K562 (cell line): ENCODE data around the gene PRKG1. TPM values are rescaled to one million over a fixed set of nuclear protein-coding genes. Genes with fewer than 3 reads are reported as not detected.

Experiments
- ATAC-seq: fragments of 200-7000 bp; cut with Tn5 transposase; 3 replicates; pipeline ENCODE4 v1.9.1; 2020; ENCODE audit warnings: moderate library complexity
- BruUV-seq: library from RNA; stranded (reverse); fragments of 400-500 nt; replicated peaks from 2 replicates; lab custom pipeline; 2021; lab: Mats Ljungman, UMichigan
- CTCF ChIA-PET: fragments of 300-600 bp; formaldehyde crosslinking; extraction: SDS; loops from one replicate; lab custom pipeline; 2021; ENCODE audit warnings: low intra/inter-chr PET ratio; lab: Yijun Ruan, JAX
- POLR2A ChIA-PET: fragments of 300-600, 350-650 bp; sonication (Branson Sonifier 250); formaldehyde crosslinking; extraction: SDS; loops from one replicate; lab custom pipeline; 2021; ENCODE audit warnings: antibody characterized with exemption, inconsistent platforms; lab: Yijun Ruan, JAX
- DNase-seq, 4 experiments: peaks; one replicate each; pipeline versions ENCODE4 v3.0.0 to v3.0.0-alpha.2; 2011 to 2018; ENCODE audit warnings: low spot score in 3 of 4, mixed read lengths in 3 of 4; ENCODE audit errors: extremely low read depth in 1 of 4
- FAIRE-seq: peaks from 2 replicates; lab custom pipeline; 2011; peaks lifted over from hg19 to GRCh38; lab: Jason Lieb, UNC
- H2AFZ ChIP-seq: 2 replicates; pipeline ENCODE4 v1.6.0; 2011; ENCODE audit warnings: low read depth, low read length, control low read depth, inconsistent platforms
- H3K27ac ChIP-seq: fragments of 200-600 bp; 3 replicates; pipeline ENCODE4 v1.8.0; 2011; ENCODE audit warnings: low read depth, mild to moderate bottlenecking, control low read depth, inconsistent platforms, low read length, moderate library complexity, mixed read lengths; ENCODE audit errors: extremely low read depth
- H3K27me3 ChIP-seq, 2 experiments: fragments of 300-600 bp in 1 of 2; 2 replicates in 1 of 2; 3 replicates in 1 of 2; pipeline versions ENCODE4 v1.6.0 to v1.8.0; 2011; ENCODE audit warnings: inconsistent platforms in 2 of 2, low read length in 2 of 2, mild to moderate bottlenecking in 1 of 2, mixed read lengths in 1 of 2, moderate library complexity in 1 of 2; ENCODE audit not compliant: control insufficient read depth in 2 of 2, insufficient read depth in 2 of 2
- H3K36me3 ChIP-seq: fragments of 300-600 bp; 3 replicates; pipeline ENCODE4 v1.8.0; 2011; ENCODE audit warnings: mild to moderate bottlenecking, low read length, inconsistent platforms; ENCODE audit not compliant: control insufficient read depth, insufficient read depth
- H3K4me1 ChIP-seq, 2 experiments: fragments of 200-600 bp in 1 of 2; replicated peaks in 1 of 2; 2 replicates in 1 of 2; 3 replicates in 1 of 2; pipeline versions ENCODE4 v1.5.1 to v1.8.0; 2011; ENCODE audit warnings: inconsistent platforms in 2 of 2, low read length in 2 of 2, mild to moderate bottlenecking in 1 of 2, mixed read lengths in 1 of 2, moderate library complexity in 1 of 2; ENCODE audit not compliant: control insufficient read depth in 2 of 2, insufficient read depth in 2 of 2
- H3K4me2 ChIP-seq: 2 replicates; pipeline ENCODE4 v1.6.1; 2011; ENCODE audit warnings: low read length, control low read depth, inconsistent platforms, mixed read lengths; ENCODE audit not compliant: insufficient read depth
- H3K4me3 ChIP-seq: fragments of 200-600 bp; sonication (generic), shearing (Covaris generic); 2 replicates; pipeline ENCODE4 v1.5.1; 2016; ENCODE audit warnings: control low read depth, inconsistent platforms
- H3K79me2 ChIP-seq: fragments of 200-600 bp; 3 replicates; pipeline ENCODE4 v1.8.0; 2011; ENCODE audit warnings: low read length, inconsistent platforms; ENCODE audit not compliant: control insufficient read depth, insufficient read depth
- H3K9ac ChIP-seq, 2 experiments: 2 replicates each; pipeline versions ENCODE4 v1.6.0 to v1.6.1; 2011; ENCODE audit warnings: low read depth in 2 of 2, low read length in 2 of 2, control low read depth in 1 of 2, inconsistent platforms in 1 of 2, mild to moderate bottlenecking in 1 of 2, mixed read lengths in 1 of 2; ENCODE audit not compliant: insufficient read depth in 1 of 2
- H3K9me1 ChIP-seq: one replicate; pipeline ENCODE4 v1.6.0; 2011; ENCODE audit warnings: inconsistent platforms, mild to moderate bottlenecking, low read length, moderate library complexity; ENCODE audit not compliant: control insufficient read depth, insufficient read depth
- H3K9me3 ChIP-seq: replicated peaks from 2 replicates; pipeline ENCODE4 v1.5.1; 2011; ENCODE audit warnings: low read depth, low read length, inconsistent platforms; ENCODE audit not compliant: control insufficient read depth, insufficient read depth
- H4K20me1 ChIP-seq: replicated peaks from 2 replicates; pipeline ENCODE4 v1.6.1; 2011; ENCODE audit warnings: low read length, inconsistent platforms, mixed read lengths; ENCODE audit not compliant: control insufficient read depth, insufficient read depth
- CEBPG ChIP-seq, 3 experiments: fragments of 200-800 bp in 1 of 3; sonication (Bioruptor generic) in 1 of 3; sonication (generic) in 1 of 3; formaldehyde crosslinking in 1 of 3; IDR thresholded peaks in 2 of 3; conservative IDR thresholded peaks in 1 of 3; 2 replicates each; pipeline versions ENCODE4 v1.6.1 to v1.8.0; 2016 to 2022; ENCODE audit warnings: missing compliant biosample characterization in 2 of 3, missing genetic modification characterization in 2 of 3, mild to moderate bottlenecking in 1 of 3, missing genetic modification reagents in 1 of 3
- COPS2 ChIP-seq: fragments of 450-650 bp; conservative IDR thresholded peaks from 2 replicates; pipeline ENCODE4 v1.6.1; 2016; ENCODE audit warnings: mild to moderate bottlenecking, moderate library complexity
- ELK3 ChIP-seq: fragments of 450-650 bp; formaldehyde crosslinking; IDR thresholded peaks from 2 replicates; pipeline ENCODE4 v1.4.0; 2020; ENCODE audit warnings: mild to moderate bottlenecking
- HOXB6 ChIP-seq: fragments of 250-450 bp; sonication (Bioruptor Pico); IDR thresholded peaks from 2 replicates; pipeline ENCODE4 v1.5.1; 2022; ENCODE audit warnings: mild to moderate bottlenecking, borderline replicate concordance
- IFI16 ChIP-seq: fragments of 250-450 bp; sonication (Bioruptor Pico); IDR thresholded peaks from 2 replicates; pipeline ENCODE4 v2.1.2; 2022; ENCODE audit warnings: mild to moderate bottlenecking, inconsistent platforms
- KAT8 ChIP-seq: fragments of 450-650 bp; IDR thresholded peaks from 2 replicates; pipeline ENCODE4 v1.6.1; 2016; ENCODE audit warnings: low read depth, mild to moderate bottlenecking
- KDM1A ChIP-seq, 2 experiments: fragments of 450-650 bp; IDR thresholded peaks; 2 replicates each; pipeline ENCODE4 v1.6.1; 2016; ENCODE audit warnings: mild to moderate bottlenecking in 2 of 2
- KDM4B ChIP-seq, 2 experiments: fragments of 450-650 bp in 1 of 2; sonication (generic) in 1 of 2; IDR thresholded peaks; 2 replicates each; pipeline ENCODE4 v1.6.1; 2016 to 2017; ENCODE audit warnings: borderline replicate concordance in 2 of 2, antibody characterized with exemption in 1 of 2, low read depth in 1 of 2, mild to moderate bottlenecking in 1 of 2
- POLR2A ChIP-seq: fragments of 450-650 bp; conservative IDR thresholded peaks from 2 replicates; pipeline ENCODE4 v1.6.1; 2016
- SLC30A9 ChIP-seq: fragments of 250-450 bp; sonication (Bioruptor Pico); IDR thresholded peaks from 2 replicates; pipeline ENCODE4 v1.8.0; 2022; ENCODE audit warnings: mild to moderate bottlenecking, moderate library complexity
- SMAD4 ChIP-seq: fragments of 250-450 bp; sonication (Bioruptor Pico); conservative IDR thresholded peaks from 2 replicates; pipeline ENCODE4 v1.8.0; 2021; ENCODE audit warnings: inconsistent platforms, mild to moderate bottlenecking, moderate library complexity
- TCF7 ChIP-seq: sonication (generic); IDR thresholded peaks from 2 replicates; pipeline ENCODE4 v1.6.1; 2016; ENCODE audit warnings: antibody characterized with exemption, borderline replicate concordance
- ZNF232 ChIP-seq: sonication (generic); formaldehyde crosslinking; IDR thresholded peaks from 2 replicates; pipeline ENCODE4 v1.8.0; 2022; ENCODE audit warnings: mild to moderate bottlenecking, missing genetic modification reagents
- ZNF3 ChIP-seq: fragments of 250-450 bp; sonication (Bioruptor Pico); IDR thresholded peaks from 2 replicates; pipeline ENCODE4 v1.5.0; 2021; ENCODE audit warnings: mild to moderate bottlenecking, moderate library complexity
- ZNF592 ChIP-seq: fragments of 450-650 bp; IDR thresholded peaks from 2 replicates; pipeline ENCODE4 v1.6.1; 2017; ENCODE audit warnings: antibody characterized with exemption, mild to moderate bottlenecking
- ZNF699 ChIP-seq: fragments of 250-450 bp; sonication (Bioruptor Pico); IDR thresholded peaks from 2 replicates; pipeline ENCODE4 v1.8.0; 2021; ENCODE audit warnings: mild to moderate bottlenecking, moderate library complexity; ENCODE audit not compliant: insufficient replicate concordance
- ZZZ3 ChIP-seq: fragments of 450-650 bp; IDR thresholded peaks from 2 replicates; pipeline ENCODE4 v1.6.1; 2016; ENCODE audit warnings: antibody characterized with exemption, mild to moderate bottlenecking, moderate library complexity
- WGBS: fragments of 100-300 bp; shearing (Covaris generic); methylation state at CpG from one replicate; pipeline ENCODE4 v1.1.6; 2016; ENCODE audit warnings: low coverage, mixed read lengths; ENCODE audit not compliant: insufficient coverage; ENCODE audit errors: missing lambda C conversion rate; 5-methylcytosine and 5-hydroxymethylcytosine counted together
- in situ Hi-C: fragments of 300-500 bp; cut with MboI; formaldehyde crosslinking; loops from 4 replicates; pipeline ENCODE4 v1.15.0; 2018; ENCODE audit warnings: inconsistent platforms, mixed read lengths
- intact Hi-C: fragments of 100-400 bp; cut with micrococcal nuclease; formaldehyde crosslinking; loops from 2 replicates; pipeline ENCODE4 v1.14.2; 2022
- polyA plus RNA-seq, 8 experiments: library from polyadenylated mRNA; depleted of rRNA in 4 of 8; stranded (reverse) in 5 of 8; unstranded in 3 of 8; fragments of >200 nt; fragmentation: Nextera tagmentation in 2 of 8; fragmentation: Illumina TruSeq in 1 of 8; extraction: Ambion mirVana in 2 of 8; extraction: Trizol in 1 of 8; gene quantifications; 2 replicates each; pipeline versions ENCODE4 v1.2.1 to v1.2.3, GENCODE V29; 2011 to 2014; ENCODE audit warnings: inconsistent platforms in 1 of 8, missing spikeins in 1 of 8
- total RNA-seq, 7 experiments: library from RNA; depleted of rRNA in 6 of 7; stranded (reverse); fragments of >200 nt in 6 of 7; fragmentation: Illumina TruSeq in 2 of 7; extraction: Trizol in 2 of 7; gene quantifications; 2 replicates each; pipeline versions ENCODE4 v1.2.1 to v1.2.3, GENCODE V29; 2011 to 2021; ENCODE audit warnings: low replicate concordance in 1 of 7

PRKG1 gene
- total and polyA plus RNA-seq, 9 of the 15 experiments (the other 6 are each of a cell fraction or from before 2014, with no cell fraction given): 0.22 TPM; not detected in 8

GRCh38 chr10:51097546-51097945, 23.3 kb downstream of the PRKG1 start:
- H2AFZ ChIP-seq: no peak overlapping the region
- H4K20me1 ChIP-seq: no peaks in the 10 kb centered on the region
- CTCF ChIA-PET: no interaction called here
- no peaks in the 10 kb centered on the region for H3K4me1 ChIP-seq
- DNase-seq (no peak), ATAC-seq (no peak), FAIRE-seq (no peak)
- no peak overlapping the region for H3K4me3 ChIP-seq
- whole genome bisulfite sequencing: 6% methylated on average over 4 of the region's 4 CpGs
- no peaks in the 10 kb centered on the region for H3K36me3 ChIP-seq
- H3K9ac ChIP-seq: no peak overlapping the region
- H3K79me2 ChIP-seq: no peaks in the 10 kb centered on the region
- no TSS peak for BruUV-seq
- POLR2A ChIA-PET: no interaction called here
- no peaks in the 10 kb centered on the region for H3K9me1 ChIP-seq
- H3K4me2 ChIP-seq: no peak overlapping the region
- H3K9me3 ChIP-seq: no peaks in the 10 kb centered on the region; the same call in 1 of the 2 replicates
- intact Hi-C loops: no loop called here
- in situ Hi-C loops: no loop called here
- H3K27me3 ChIP-seq: no peaks in the 10 kb centered on the region
- H3K27ac ChIP-seq: no peak overlapping the region
- TF ChIP-seq COPS2 (no peak), SLC30A9 (CRISPR knock-in tag) (no peak), POLR2A (no peak), KAT8 (no peak), ZNF699 (CRISPR knock-in tag) (no peak), CEBPG (CRISPR knock-in tag; IDR thresholded peaks at IDR 0.05) (no peak), CEBPG (tag; conservative IDR thresholded peaks at IDR 0.05 in 1 of 2, IDR thresholded peaks at IDR 0.05 in 1 of 2) (no peak), KDM4B (IDR thresholded peaks at IDR 0.05; ENCODE audit: borderline replicate concordance in 2 of 2, low read depth in 1 of 2) (no peak), TCF7 (no peak), ZZZ3 (no peak), ELK3 (CRISPR knock-in tag) (no peak), ZNF232 (CRISPR knock-in tag) (no peak), ZNF592 (no peak), HOXB6 (CRISPR knock-in tag) (no peak), IFI16 (CRISPR knock-in tag) (no peak), ZNF3 (no peak), SMAD4 (CRISPR knock-in tag) (no peak), KDM1A (IDR thresholded peaks at IDR 0.05) (no peak)
